Stimulated activated CD8-positive, alpha-beta memory T cell treated with anti-CD3 and anti-CD28 coated beads, Interleukin-12 subunit alpha, Interleukin-12 subunit beta, amount 100 ng/mL, for 1 hour (primary cell): Measurements from ENCODE around the gene NTM.

Experiments used
- DNase-seq: peaks from one replicate; pipeline ENCODE4 v3.0.0-alpha.2; 2020; ENCODE audit warnings: low read depth

Gene NTM

DNA sequence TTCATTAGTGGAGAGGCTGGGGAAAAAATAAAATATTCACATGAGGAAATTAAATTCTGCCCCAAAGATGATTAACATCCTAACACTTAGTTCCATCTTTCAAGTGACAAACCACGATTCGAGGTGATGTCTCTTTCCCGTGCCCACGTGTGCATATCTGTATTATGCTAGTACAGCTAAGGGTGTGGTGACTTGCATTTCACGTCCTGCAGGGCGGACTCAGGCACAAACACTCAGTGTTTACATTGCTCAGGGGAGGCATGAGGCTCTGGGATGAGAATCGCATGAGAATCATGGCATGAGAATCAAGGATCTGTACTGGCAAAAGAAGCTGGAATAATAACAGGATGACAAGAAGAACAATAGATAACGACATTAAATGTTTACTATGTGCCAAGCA lies 179.4 kb downstream of the NTM start:
- DNase-seq: no peak

DNA sequence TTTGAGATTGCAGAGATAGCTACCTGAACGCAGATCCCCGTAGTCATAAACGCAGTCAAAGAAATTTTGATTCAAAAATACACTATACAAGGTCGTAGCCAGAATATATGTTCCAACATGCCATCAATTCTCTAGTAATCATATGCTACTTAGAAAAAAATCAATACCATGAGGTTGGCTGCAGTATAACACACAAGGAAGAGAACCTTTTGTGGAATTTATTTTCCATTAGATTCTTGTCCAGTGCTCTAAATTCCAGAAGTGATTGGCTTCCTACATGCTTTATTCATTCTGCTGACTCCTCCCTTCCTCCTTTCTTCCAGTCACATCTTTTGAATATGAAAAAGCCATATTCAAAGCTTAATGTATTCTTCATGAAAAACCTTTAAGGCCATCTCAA lies 189.9 kb downstream of the NTM start:
- DNase-seq: no peak

- no peak for DNase-seq
These were observed 191.1 kb downstream of the NTM start for GRCh38 chr11:131561501-131561900.

DNA sequence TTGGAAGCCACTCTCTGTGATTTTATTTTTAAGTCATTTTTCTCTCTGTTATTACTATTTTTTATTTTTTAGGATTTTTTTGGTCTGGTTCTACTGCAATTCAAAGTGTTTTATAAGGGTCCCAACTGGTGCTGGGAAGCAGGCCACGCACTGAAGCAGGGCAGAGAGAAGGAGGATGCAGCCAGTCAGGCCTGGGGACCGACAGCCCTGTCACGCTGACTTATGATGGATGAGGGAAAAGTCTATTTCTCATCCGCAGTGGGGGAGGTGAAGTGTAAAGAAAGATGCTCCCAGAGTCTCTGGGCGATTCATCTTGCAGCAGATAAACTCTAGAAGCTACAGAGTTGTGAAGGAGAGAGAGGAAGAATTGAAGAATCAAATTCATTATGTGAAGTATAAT lies 191.6 kb downstream of the NTM start:
- DNase-seq: no peak

- DNase-seq: no peak
These were observed 197.9 kb downstream of the NTM start for GRCh38 chr11:131568318-131568717.

- no peak for DNase-seq
These were observed 201.2 kb downstream of the NTM start for GRCh38 chr11:131571571-131571970.

- DNase-seq: no peak
These were observed 202.0 kb downstream of the NTM start for GRCh38 chr11:131572423-131572822.

- DNase-seq: no peak
These were observed 209.5 kb downstream of the NTM start for GRCh38 chr11:131579932-131580387.

GRCh38 chr11:131580476-131580875 lies 210.1 kb downstream of the NTM start:
- DNase-seq: no peak

- DNase-seq: no peak
These were observed 210.6 kb downstream of the NTM start for GRCh38 chr11:131581046-131581445.

- no peak for DNase-seq
These were observed 211.7 kb downstream of the NTM start for GRCh38 chr11:131582021-131582525.

GRCh38 chr11:131583421-131583820 lies 213.0 kb downstream of the NTM start:
- DNase-seq: no peak

GRCh38 chr11:131583938-131584337 lies 213.5 kb downstream of the NTM start:
- no peak for DNase-seq

DNA sequence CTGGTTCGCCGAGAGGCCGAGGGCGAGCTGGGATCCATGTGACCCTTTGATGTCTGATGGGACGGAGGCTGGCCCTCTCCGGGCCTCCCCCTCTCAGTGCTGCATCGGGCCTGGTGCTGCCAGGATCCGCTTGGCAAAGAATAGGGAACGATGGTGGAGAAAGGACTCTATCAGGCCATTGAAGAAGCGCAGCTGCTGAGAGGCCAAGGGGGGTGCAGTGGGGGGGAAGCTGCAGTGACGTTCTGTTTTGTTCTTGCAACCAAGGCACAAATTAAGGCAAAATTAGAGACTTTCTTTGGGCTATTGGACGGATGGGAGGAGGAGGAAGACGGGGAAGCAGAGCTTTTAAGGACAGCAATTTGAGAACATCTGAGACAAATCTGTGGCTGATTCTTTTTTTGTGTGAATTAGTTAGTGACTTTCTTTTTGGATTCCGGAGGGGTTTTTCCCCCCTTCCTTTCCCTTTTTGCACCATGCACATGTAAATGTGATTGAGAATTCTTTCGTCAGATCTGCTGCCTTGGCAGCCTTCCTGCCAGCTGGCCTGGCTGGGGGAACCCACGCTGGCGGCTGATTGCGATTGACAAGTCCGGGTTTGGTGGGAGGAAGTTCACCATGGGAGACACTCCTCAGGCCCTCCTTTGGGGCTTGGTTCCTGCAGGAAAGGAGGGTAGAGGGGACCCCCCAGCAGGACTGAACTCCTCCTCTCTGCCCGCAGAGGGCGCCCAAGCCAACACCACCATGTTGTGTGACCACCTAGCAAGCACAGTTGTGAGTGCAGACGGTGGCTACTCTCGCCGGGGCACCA lies 214.6 kb downstream of the NTM start:
- no peak for DNase-seq

GRCh38 chr11:131588057-131588456 lies 217.6 kb downstream of the NTM start:
- no peak for DNase-seq

- DNase-seq: no peak
These were observed 220.6 kb downstream of the NTM start for GRCh38 chr11:131591051-131591461.

GRCh38 chr11:131592152-131592551 lies 221.7 kb downstream of the NTM start:
- no peak for DNase-seq

DNA sequence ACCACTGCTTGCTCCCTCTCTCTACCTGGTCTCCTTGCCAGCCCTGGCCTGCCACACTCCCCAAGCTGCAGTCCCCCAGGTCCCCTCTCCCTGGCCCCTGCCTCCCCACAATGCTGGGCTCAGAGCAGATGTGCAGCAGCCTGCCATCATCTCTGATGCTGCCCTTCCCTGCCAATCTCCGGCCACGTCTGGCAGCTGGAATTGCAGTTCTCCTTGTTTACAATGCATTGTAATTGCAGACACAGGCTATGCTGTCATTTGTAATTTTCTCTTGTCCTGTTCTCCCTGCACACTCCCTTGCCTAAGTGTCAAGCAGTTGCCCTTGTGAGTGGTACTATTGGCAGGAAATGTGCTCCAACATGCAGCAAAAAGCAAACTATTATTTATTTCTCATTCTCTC lies 222.3 kb downstream of the NTM start:
- no peak for DNase-seq

DNA sequence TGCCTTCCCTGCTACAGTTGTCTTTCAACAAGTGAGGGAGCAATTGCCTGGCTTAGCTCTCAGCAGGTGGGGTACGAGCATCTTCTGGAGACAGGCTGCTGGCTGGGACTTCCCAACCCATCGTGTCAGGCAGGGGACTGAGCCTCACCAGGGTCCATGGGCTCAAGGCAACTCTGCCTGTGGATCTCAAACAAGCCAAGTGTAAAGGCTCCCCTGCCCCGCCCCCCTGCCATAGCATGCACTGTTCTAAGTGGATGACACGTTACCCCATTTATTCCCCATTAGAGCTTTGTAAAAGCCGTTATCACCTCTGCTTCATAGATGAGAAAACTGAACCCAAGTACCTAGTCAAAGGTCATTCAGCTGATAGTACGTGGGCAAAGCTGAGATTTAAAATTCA lies 222.9 kb downstream of the NTM start:
- no peak for DNase-seq

- DNase-seq: no peak
These were observed 225.4 kb downstream of the NTM start for GRCh38 chr11:131595797-131596196.

- no peak for DNase-seq
These were observed 227.5 kb downstream of the NTM start for GRCh38 chr11:131597890-131598289.

DNA sequence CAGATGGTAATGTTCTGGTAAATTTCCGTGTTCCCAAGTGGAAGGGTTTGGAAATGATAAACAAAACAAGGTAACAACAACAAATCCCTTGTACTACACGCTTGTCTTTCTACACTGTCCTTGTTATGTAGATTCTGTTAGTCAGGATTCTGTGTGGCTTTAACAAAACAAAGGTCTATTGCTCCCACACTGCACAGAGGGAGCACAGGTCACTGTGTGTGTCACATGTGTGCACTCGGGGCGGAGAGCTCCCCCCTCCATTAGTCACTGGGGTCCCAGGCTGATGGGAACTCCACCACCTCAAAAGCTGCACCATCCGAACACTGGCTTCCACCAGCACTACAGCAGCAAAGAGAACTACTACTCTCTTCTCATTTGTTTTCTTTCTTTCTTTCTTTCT lies 227.9 kb downstream of the NTM start:
- no peak for DNase-seq

- no peak for DNase-seq
These were observed 228.9 kb downstream of the NTM start for GRCh38 chr11:131599285-131599684.

- no peak for DNase-seq
These were observed 230.2 kb downstream of the NTM start for GRCh38 chr11:131600628-131601027.
